ENCODE data around the gene USF1.

DNA sequence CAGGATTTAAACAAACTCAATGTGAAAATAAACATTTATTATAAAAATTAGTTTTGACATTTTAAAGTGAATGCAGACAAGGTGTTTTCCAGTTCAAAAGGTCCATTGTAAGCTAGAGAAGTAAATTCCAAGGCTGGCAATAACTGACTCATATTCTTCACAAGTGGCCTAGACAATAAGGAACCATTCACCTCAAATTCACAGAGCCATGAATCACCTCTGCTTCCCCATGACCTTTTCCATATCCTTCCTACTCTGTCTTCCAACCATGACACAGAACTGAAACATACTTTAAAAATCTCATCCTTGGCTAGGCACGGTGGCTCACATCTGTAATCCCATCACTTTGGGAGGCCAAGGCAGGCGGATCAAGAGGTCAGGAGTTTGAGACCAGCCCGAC is 49.6 kb downstream of the USF1 start:
- TF ChIP-seq CTCF (IDR thresholded peaks at IDR 0.05; ENCODE audit: insufficient read depth, low read depth, low read length) = no peak
- TF ChIP-seq EZH2 (IDR thresholded peaks at IDR 0.05; ENCODE audit: insufficient read depth, low read length) = no peak

All from astrocyte (in vitro differentiated cells and primary cell).